Parathyroid adenoma (tissue), 2 donors: ENCODE measurements around the gene CRB1.

Experiments used
- H2AFZ ChIP-seq: fragments of 300-600 bp; sonication (generic); one replicate; pipeline ENCODE4 v1.7.0; 2017; ENCODE audit warnings: antibody characterized with exemption, mild to moderate bottlenecking
- H3K27ac ChIP-seq: fragments of 300-600 bp; sonication (generic); one replicate; pipeline ENCODE4 v1.7.0; 2017
- H3K27me3 ChIP-seq: fragments of 300-600 bp; sonication (generic); one replicate; pipeline ENCODE4 v1.7.0; 2017; ENCODE audit warnings: low read length; ENCODE audit not compliant: control insufficient read depth, insufficient read depth
- H3K36me3 ChIP-seq: fragments of 300-600 bp; sonication (generic); one replicate; pipeline ENCODE4 v1.7.0; 2017; ENCODE audit warnings: low read length; ENCODE audit not compliant: control insufficient read depth, insufficient read depth
- H3K4me1 ChIP-seq: fragments of 300-600 bp; sonication (generic); one replicate; pipeline ENCODE4 v1.7.0; 2017; ENCODE audit warnings: control low read depth
- H3K4me2 ChIP-seq: fragments of 300-600 bp; sonication (generic); one replicate; pipeline ENCODE4 v1.7.0; 2017; ENCODE audit warnings: low read length
- H3K4me3 ChIP-seq: fragments of 300-600 bp; sonication (generic); one replicate; pipeline ENCODE4 v1.7.0; 2017; ENCODE audit warnings: low read depth, low read length
- H3K79me2 ChIP-seq: fragments of 300-600 bp; sonication (generic); one replicate; pipeline ENCODE4 v1.7.0; 2017; ENCODE audit warnings: control low read depth
- H3K9ac ChIP-seq: fragments of 300-600 bp; sonication (generic); one replicate; pipeline ENCODE4 v1.7.0; 2017; ENCODE audit warnings: mild to moderate bottlenecking
- H3K9me3 ChIP-seq: fragments of 300-600 bp; sonication (generic); one replicate; pipeline ENCODE4 v1.7.0; 2017; ENCODE audit warnings: low read length; ENCODE audit not compliant: control insufficient read depth
- CTCF ChIP-seq: fragments of 300-600 bp; sonication (generic); IDR thresholded peaks from one replicate; pipeline ENCODE4 v1.7.0; 2017; ENCODE audit warnings: antibody characterized with exemption, mild to moderate bottlenecking
- donor health status: primary hyperparathyroidism.

The CRB1 gene

GRCh38 chr1:197519741-197520334 lies 251.8 kb downstream of the CRB1 start:
- H3K4me2 ChIP-seq = no peak overlapping the region
- H3K9me3 ChIP-seq = no peaks in the 10 kb centered on the region
- H3K36me3 ChIP-seq = no peaks in the 10 kb centered on the region
- no peaks in the 10 kb centered on the region for H3K79me2 ChIP-seq
- no peak overlapping the region for H3K9ac ChIP-seq
- no peak overlapping the region for H3K27ac ChIP-seq
- peak; percentile 5 for TF ChIP-seq CTCF
- H2AFZ ChIP-seq = no peak overlapping the region
- no peak overlapping the region for H3K4me3 ChIP-seq
- H3K4me1 ChIP-seq = no peaks in the 10 kb centered on the region
- no peaks in the 10 kb centered on the region for H3K27me3 ChIP-seq

GRCh38 chr1:197521118-197521739 lies 253.2 kb downstream of the CRB1 start:
- no peaks in the 10 kb centered on the region for H3K27me3 ChIP-seq
- H2AFZ ChIP-seq = no peak overlapping the region
- H3K79me2 ChIP-seq = no peaks in the 10 kb centered on the region
- H3K27ac ChIP-seq = no peak overlapping the region
- H3K4me1 ChIP-seq = no peaks in the 10 kb centered on the region
- no peak overlapping the region for H3K9ac ChIP-seq
- H3K36me3 ChIP-seq = no peaks in the 10 kb centered on the region
- H3K9me3 ChIP-seq = no peaks in the 10 kb centered on the region
- H3K4me2 ChIP-seq = no peak overlapping the region
- TF ChIP-seq CTCF = peak; percentile 20
- H3K4me3 ChIP-seq = no peak overlapping the region

GRCh38 chr1:197526736-197527371 lies 258.8 kb downstream of the CRB1 start:
- H3K4me2 ChIP-seq = no peak overlapping the region
- no peaks in the 10 kb centered on the region for H3K36me3 ChIP-seq
- no peaks in the 10 kb centered on the region for H3K27me3 ChIP-seq
- no peak overlapping the region for H3K9ac ChIP-seq
- no peaks in the 10 kb centered on the region for H3K79me2 ChIP-seq
- peak; percentile 62 for TF ChIP-seq CTCF
- H3K4me3 ChIP-seq = no peak overlapping the region
- H3K27ac ChIP-seq = no peak overlapping the region
- no peaks in the 10 kb centered on the region for H3K9me3 ChIP-seq
- no peak overlapping the region for H2AFZ ChIP-seq
- no peaks in the 10 kb centered on the region for H3K4me1 ChIP-seq
